HUES48 (cell line): ENCODE data around the gene PTPRH.
A peak's percentile ranks its signal among the peaks of the same experiment; 100 is the strongest.

Experiments
- H3K27ac ChIP-seq: one replicate; pipeline ENCODE4 v1.7.0; 2013; ENCODE audit warnings: low read depth, low read length, inconsistent platforms
- H3K27me3 ChIP-seq: 2 replicates; pipeline ENCODE4 v1.6.1; 2013; ENCODE audit warnings: mild to moderate bottlenecking, low read length; ENCODE audit not compliant: control insufficient read depth, insufficient read depth
- H3K36me3 ChIP-seq: 2 replicates; pipeline ENCODE4 v1.6.1; 2013; ENCODE audit warnings: low read length; ENCODE audit not compliant: control insufficient read depth, insufficient read depth
- H3K4me1 ChIP-seq: 2 replicates; pipeline ENCODE4 v1.6.1; 2013; ENCODE audit warnings: mild to moderate bottlenecking, low read length; ENCODE audit not compliant: control insufficient read depth, insufficient read depth
- H3K4me3 ChIP-seq: 2 replicates; pipeline ENCODE4 v1.5.1; 2013; ENCODE audit warnings: mild to moderate bottlenecking, low read depth, low read length
- H3K9ac ChIP-seq: 2 replicates; pipeline ENCODE4 v1.6.1; 2013; ENCODE audit warnings: mild to moderate bottlenecking, low read depth, low read length, moderate library complexity
- H3K9me3 ChIP-seq: 2 replicates; pipeline ENCODE4 v1.6.1; 2013; ENCODE audit warnings: low read length; ENCODE audit not compliant: control insufficient read depth, insufficient read depth

PTPRH gene

GRCh38 chr19:55197528-55197927 lies 11.8 kb downstream of the PTPRH start:
- Histone ChIP-seq H3K9ac (no peak overlapping the region), H3K27me3 (no peaks in the 10 kb centered on the region), H3K4me3 (no peak overlapping the region), H3K4me1 (no peaks in the 10 kb centered on the region), H3K27ac (no peak overlapping the region), H3K9me3 (no peaks in the 10 kb centered on the region), H3K36me3 (no peaks in the 10 kb centered on the region)

- Histone ChIP-seq H3K27me3 (no peaks in the 10 kb centered on the region), H3K4me1 (no peaks in the 10 kb centered on the region), H3K9me3 (no peaks in the 10 kb centered on the region), H3K27ac (no peak overlapping the region), H3K36me3 (no peaks in the 10 kb centered on the region), H3K9ac (no peak overlapping the region), H3K4me3 (no peak overlapping the region)
Measured at GRCh38 chr19:55196803-55197202, 12.5 kb downstream of the PTPRH start.

GRCh38 chr19:55193481-55193880 lies 15.8 kb downstream of the PTPRH start:
- Histone ChIP-seq H3K4me3 (no peak overlapping the region), H3K4me1 (no peaks in the 10 kb centered on the region), H3K36me3 (no peaks in the 10 kb centered on the region), H3K9me3 (no peaks in the 10 kb centered on the region), H3K27ac (no peak overlapping the region), H3K27me3 (no peaks in the 10 kb centered on the region), H3K9ac (no peak overlapping the region)

GRCh38 chr19:55189403-55189835 lies 19.9 kb downstream of the PTPRH start:
- Histone ChIP-seq H3K36me3 (no peaks in the 10 kb centered on the region), H3K9ac (no peak overlapping the region), H3K4me3 (no peak overlapping the region), H3K27ac (no peak overlapping the region), H3K9me3 (no peaks in the 10 kb centered on the region), H3K4me1 (no peaks in the 10 kb centered on the region), H3K27me3 (no peaks in the 10 kb centered on the region)

GRCh38 chr19:55188625-55189024 lies 20.7 kb downstream of the PTPRH start:
- Histone ChIP-seq H3K9me3 (no peaks in the 10 kb centered on the region), H3K27ac (no peak overlapping the region), H3K36me3 (no peaks in the 10 kb centered on the region), H3K4me3 (no peak overlapping the region), H3K27me3 (no peaks in the 10 kb centered on the region), H3K4me1 (no peaks in the 10 kb centered on the region), H3K9ac (no peak overlapping the region)

- Histone ChIP-seq H3K36me3 (no peaks in the 10 kb centered on the region), H3K4me3 (no peak overlapping the region), H3K9ac (no peak overlapping the region), H3K27me3 (peaks cover 11% of the 10 kb centered on the region), H3K4me1 (no peaks in the 10 kb centered on the region), H3K9me3 (no peaks in the 10 kb centered on the region), H3K27ac (no peak overlapping the region)
Measured at GRCh38 chr19:55186080-55186479, 23.2 kb downstream of the PTPRH start.

- Histone ChIP-seq H3K9me3 (no peaks in the 10 kb centered on the region), H3K27me3 (peaks cover 32% of the 10 kb centered on the region), H3K27ac (no peak overlapping the region), H3K4me3 (no peak overlapping the region), H3K36me3 (no peaks in the 10 kb centered on the region), H3K9ac (no peak overlapping the region), H3K4me1 (peaks cover 4% of the 10 kb centered on the region; the same call in 1 of the 2 replicates)
Measured at GRCh38 chr19:55181740-55182139, 27.6 kb downstream of the PTPRH start.

GRCh38 chr19:55179606-55180484 lies 29.5 kb downstream of the PTPRH start, which contains the start of gene SYT5:
Gene SYT5 (minus strand): TSS chr19:55180289. CDS start chr19:55179041, 1,248 bp downstream.
- H3K4me1 ChIP-seq, result peaks cover 7% of the 10 kb centered on the region; the same call in 1 of the 2 replicates
- peaks cover 46% of the 10 kb centered on the region for H3K27me3 ChIP-seq
- peak within 1 kb of the TSS; percentile 32 for H3K27ac ChIP-seq
- H3K36me3 ChIP-seq, result no peaks in the 10 kb centered on the region
- H3K9ac ChIP-seq, result no peak within 1 kb of the TSS
- H3K9me3 ChIP-seq, result no peaks in the 10 kb centered on the region
- H3K4me3 ChIP-seq, result peak within 1 kb of the TSS; percentile 75

- peak overlapping the region; percentile 32 for H3K27ac ChIP-seq
- H3K9ac ChIP-seq, result no peak overlapping the region
- H3K4me1 ChIP-seq, result peaks cover 7% of the 10 kb centered on the region; the same call in 1 of the 2 replicates
- H3K27me3 ChIP-seq, result peaks cover 51% of the 10 kb centered on the region
- H3K36me3 ChIP-seq, result no peaks in the 10 kb centered on the region
- H3K9me3 ChIP-seq, result no peaks in the 10 kb centered on the region
- peak overlapping the region; percentile 75 for H3K4me3 ChIP-seq
Measured at GRCh38 chr19:55178781-55179599, 30.3 kb downstream of the PTPRH start.

GRCh38 chr19:55176076-55176475 lies 33.2 kb downstream of the PTPRH start:
- Histone ChIP-seq H3K27me3 (peaks cover 63% of the 10 kb centered on the region), H3K4me3 (no peak overlapping the region), H3K9ac (no peak overlapping the region), H3K9me3 (no peaks in the 10 kb centered on the region), H3K4me1 (peaks cover 13% of the 10 kb centered on the region; the same call in 1 of the 2 replicates), H3K27ac (no peak overlapping the region), H3K36me3 (no peaks in the 10 kb centered on the region)
